Forelimb muscle (tissue), 1 donor: ENCODE data around the gene ATF5. TPM values are rescaled to one million over a fixed set of nuclear protein-coding genes. Genes with fewer than 3 reads are reported as not detected.

ENCODE experiments used
- DNase-seq: peaks from one replicate; pipeline ENCODE4 v3.0.0-alpha.2; 2013; ENCODE audit warnings: low read depth
- polyA plus RNA-seq: library from polyadenylated mRNA; unstranded; fragments of 120-200 nt; gene quantifications from one replicate; pipeline ENCODE4 v1.2.1, GENCODE V29; 2013; ENCODE audit not compliant: insufficient read length

ATF5 gene
- 30.2 TPM for polyA plus RNA-seq

DNA sequence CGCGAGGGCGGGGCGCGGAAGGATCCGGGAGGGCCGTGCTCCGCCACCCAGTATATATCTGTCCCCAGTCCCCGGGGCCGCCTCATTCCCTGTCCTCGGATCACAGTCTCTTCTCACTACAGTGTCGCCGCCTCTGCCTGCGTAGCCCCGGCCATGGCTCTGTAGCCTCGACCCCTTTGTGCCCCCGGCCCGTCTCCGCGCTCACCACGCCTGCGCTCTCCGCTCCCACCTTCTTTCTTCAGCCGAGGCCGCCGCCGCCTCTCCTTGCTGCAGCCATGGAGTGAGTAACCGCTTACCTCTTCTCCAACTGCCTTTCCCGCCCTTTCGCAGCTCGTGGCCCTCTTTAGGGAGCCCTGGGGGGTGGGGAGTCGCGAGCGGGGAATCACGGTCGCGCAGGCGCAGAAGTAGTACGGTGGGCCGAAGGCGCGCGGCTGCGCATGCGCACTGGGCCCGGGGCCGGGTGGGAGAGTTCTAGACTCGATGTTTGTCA, at the start of gene ATF5, which contains the start of gene NUP62:
Gene ATF5, plus strand, starts transcription at position 85 of the 490 bp plus-strand sequence. CDS start 1,646 bp downstream, outside the sequence.
Gene NUP62, minus strand, starts transcription at position 384 of the 490 bp plus-strand sequence. CDS start 19,697 bp downstream, outside the sequence.
- DNase-seq: peak; percentile 80

GRCh38 chr19:49879243-49879963, 49.6 kb upstream of the ATF5 start:
- no peak for DNase-seq

DNA sequence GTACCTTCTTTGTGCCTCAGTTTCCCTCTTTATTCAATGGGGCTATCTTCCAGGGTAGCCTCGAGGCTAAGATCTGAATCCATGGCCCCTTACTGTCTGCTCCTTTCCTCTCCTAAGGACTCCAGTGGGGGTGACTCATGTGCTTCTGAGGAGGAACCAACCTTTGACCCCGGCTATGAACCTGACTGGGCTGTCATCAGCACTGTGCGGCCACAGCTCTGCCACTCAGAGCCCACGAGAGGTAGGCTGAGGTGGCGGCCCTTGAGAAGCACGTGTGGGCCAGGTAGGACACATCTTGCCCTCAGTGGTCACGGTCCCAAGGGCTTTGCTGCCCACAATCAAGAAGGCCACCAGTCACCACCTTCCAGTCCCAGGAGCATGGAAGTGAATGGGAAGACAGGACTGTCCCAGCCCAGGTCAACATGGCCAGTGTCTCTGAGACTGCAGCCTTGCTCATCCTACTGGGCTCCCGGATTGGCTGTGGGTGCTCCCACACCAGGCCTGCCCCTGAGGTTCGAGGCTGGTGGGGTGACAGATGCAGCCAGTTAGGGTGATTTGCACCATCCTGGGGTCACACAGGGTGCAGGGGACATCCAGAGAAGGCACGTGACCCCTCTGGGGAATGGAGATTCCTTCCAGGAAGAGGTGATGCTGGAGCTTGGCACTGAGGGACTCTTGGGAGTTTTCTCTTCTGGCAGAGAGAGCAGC, 48.7 kb upstream of the ATF5 start:
- no peak for DNase-seq

GRCh38 chr19:49881186-49881585, 47.8 kb upstream of the ATF5 start:
- no peak for DNase-seq

DNA sequence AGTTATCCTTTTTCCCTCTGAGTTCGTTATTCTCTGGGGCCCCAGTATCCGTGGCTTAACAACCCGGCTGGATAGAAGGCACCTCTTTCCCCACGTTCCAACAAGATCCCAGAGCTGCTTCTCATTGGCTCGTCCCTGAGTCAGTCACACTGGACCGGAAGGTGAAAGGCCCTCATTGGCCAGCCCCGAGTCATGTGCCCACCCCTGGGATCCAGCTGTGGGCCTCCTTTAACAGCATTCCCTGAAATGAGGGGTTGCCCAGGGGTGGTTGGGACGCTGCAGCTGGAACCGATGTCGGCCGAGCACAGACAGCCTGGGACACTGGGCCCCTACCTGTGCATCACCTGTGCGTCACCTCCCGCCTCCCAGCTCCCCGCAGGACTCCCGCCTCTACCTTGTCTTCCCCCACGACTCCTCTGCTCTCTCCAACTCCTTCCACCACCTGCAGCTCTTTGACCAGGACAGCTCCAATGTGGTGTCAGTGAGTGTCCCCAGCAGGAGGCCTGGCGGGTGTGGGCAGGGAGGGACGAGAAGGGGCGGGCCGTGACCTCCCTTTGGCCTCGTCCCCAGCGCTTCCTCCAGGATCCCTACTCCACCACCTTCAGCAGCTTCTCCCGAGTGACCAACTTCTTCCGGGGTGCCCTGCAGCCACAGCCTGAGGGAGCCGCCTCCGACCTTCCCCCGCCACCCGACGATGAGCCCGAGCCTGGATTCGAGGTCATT, 47.2 kb upstream of the ATF5 start:
- no peak for DNase-seq

DNA sequence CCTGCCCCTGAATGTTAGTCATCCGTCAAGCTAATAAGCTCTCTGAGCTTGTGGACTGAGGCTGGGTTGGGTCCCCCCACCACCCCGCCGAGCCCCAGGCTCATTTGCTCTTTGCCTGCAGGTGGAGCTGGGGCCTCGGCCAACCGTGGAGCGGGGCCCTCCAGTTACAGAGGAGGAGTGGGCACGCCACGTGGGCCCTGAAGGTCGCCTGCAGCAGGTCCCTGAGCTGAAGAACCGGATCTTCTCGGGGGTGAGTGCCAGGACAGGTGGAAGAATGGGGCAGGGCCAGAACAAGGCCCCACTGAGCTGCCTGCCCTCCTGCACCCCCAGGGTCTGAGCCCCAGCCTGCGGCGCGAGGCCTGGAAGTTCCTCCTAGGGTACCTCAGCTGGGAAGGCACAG, 46.4 kb upstream of the ATF5 start:
- no peak for DNase-seq

- DNase-seq: no peak
Observed at GRCh38 chr19:49883094-49883493, 45.9 kb upstream of the ATF5 start.

DNA sequence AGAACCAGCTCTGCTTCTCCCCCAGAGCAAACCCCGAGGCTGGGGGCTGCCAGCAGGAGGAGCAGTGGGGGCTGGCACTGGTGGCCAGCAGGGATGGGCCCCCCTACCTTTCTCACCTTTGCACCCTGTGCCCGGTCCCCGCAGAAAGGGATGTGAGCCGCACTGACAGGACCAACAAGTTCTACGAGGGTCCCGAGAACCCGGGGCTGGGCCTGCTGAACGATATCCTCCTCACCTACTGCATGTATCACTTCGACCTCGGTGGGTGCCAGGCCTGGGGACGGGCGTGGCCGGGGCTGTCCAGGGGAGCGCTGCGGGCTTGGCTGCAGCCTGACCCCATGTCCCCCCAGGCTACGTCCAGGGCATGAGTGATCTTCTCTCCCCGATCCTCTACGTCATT, 44.9 kb upstream of the ATF5 start:
- no peak for DNase-seq

DNA sequence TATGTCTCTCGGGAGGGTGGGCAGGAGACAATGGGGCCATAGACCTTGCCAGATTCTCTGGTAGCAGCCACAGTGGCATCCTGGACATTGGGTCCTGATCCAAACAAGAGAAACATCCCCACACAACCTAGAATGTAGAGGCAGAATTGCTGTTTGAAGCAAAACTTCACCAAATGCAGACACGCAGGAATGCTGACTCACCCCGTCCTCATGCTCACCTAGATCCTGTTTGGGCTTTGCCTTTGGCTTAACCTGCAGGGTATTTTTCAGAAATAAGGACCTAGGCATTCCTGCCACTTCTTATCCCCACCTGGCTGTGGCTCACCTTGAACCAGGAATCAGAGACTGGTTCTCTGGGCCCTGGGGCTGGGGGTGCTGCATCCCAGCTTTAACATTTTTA, 44.2 kb upstream of the ATF5 start:
- DNase-seq: no peak

DNA sequence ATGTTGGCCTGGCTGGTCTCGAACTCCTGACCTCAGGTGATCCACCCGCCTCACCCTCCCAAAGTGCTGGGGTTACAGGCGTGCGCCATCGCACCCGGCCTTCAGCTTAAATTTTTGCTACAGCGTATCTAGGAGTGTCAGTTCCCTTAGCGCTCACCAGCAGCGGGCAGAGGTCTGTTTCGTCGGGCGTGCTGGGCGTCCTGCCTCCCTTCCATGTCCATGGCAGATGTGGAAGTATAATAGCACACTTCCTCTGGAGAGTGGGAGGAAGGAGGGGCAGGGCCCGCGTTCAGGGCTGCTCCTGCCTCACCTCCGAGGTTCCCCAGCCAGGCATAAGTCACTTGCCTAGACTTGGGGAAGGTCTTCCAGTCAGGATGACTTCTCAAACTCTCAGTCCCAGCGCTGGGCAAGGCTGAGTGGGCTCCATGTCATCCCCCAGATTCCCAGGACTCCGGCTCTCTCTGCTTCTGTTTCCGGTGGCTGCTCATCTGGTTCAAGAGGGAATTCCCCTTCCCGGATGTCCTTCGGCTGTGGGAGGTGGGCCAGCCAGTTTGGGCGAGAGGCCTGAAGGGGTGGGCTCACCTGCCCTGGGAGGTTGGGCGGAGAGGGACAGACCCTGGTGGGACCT, 41.9 kb upstream of the ATF5 start:
- DNase-seq: no peak

GRCh38 chr19:49887665-49888509, 41.1 kb upstream of the ATF5 start:
- DNase-seq: no peak

- DNase-seq: no peak
Observed at GRCh38 chr19:49888510-49888824, 40.5 kb upstream of the ATF5 start.

DNA sequence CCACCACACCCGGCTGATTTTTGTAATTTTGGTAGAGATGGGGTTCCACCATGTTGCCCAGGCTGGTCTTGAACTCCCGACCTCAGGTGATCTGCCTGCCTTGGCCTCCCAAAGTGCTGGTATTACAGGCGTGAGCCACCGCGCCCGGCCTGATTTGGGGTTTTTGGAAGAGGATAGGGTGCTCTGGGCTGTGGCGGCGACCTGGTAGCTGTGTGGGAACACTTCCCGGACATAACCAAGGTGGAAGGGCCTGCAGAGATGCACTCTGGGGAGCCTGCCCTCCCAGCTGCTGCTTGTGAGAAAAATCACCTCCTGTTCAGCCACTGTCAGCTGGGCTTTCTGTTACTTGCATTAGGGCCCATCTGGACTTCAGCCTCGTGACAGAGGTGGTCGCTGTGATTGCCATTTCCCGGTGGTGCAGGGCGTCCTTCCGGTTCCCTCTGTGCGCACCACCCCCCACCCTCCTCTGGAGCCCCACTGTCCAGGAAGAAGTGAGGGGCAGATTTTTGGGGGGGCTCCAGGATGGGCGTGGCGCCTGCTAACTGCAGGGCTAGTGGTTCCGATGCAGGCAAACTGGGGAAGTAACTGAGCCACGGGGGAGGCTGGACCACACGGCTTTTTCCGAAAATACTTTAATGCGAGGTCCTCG, 39.8 kb upstream of the ATF5 start:
- DNase-seq: no peak

DNA sequence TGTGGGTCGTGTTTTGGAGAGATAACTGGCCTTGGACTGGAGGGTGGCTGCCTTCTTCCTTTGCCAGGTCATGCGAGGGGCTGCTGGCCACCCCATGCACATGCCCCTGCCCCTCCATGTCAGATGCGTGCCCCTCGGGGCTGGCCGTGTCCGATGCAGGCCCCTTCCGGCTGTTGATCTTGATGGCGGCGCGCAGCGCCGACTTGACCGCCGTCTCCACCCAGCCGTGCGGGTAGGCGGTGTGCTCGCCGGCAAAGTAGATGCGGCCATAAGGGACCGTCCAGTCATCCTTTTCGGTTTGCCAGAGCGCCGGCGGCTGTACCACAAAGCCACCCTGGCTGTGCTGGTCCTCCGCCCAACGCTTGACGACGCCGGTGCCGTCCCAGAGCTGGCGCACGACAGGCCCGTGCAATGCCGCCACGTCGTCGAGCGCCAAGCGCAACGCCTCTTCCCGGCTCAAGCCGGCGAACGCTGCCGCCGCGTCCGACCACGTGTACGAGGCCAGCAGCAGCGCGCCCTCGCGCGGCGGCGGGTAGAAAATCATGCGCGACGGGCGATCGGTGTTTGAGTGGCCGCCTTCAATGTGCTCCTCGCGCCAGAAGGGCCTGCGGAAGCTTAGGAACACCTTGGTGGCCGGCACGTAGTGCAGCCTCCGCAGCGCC, 39.2 kb upstream of the ATF5 start:
- DNase-seq: no peak

- no peak for DNase-seq
Observed at GRCh38 chr19:49890349-49891311, 38.4 kb upstream of the ATF5 start.

DNA sequence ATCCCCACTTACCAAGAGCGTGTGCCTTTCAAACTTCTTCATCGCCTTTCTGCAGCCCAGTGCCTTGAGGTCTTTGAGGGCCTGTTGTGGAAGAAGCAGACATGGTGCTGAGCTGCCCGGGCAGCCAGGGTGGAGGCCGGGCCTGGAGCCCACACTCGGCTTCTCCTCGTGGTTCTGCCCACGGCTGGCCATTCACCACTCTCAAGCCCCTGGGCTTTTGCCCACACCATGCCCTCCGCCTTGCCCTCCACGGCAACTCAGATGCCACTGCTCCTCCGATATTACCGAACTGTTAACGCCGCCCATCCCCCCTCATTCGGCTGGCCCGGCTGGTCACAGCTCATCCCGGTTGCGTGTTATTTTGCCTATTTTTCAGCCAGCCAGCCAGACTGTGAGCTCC, 37.6 kb upstream of the ATF5 start:
- no peak for DNase-seq

- DNase-seq: no peak
Observed at GRCh38 chr19:49892716-49893115, 36.3 kb upstream of the ATF5 start.

DNA sequence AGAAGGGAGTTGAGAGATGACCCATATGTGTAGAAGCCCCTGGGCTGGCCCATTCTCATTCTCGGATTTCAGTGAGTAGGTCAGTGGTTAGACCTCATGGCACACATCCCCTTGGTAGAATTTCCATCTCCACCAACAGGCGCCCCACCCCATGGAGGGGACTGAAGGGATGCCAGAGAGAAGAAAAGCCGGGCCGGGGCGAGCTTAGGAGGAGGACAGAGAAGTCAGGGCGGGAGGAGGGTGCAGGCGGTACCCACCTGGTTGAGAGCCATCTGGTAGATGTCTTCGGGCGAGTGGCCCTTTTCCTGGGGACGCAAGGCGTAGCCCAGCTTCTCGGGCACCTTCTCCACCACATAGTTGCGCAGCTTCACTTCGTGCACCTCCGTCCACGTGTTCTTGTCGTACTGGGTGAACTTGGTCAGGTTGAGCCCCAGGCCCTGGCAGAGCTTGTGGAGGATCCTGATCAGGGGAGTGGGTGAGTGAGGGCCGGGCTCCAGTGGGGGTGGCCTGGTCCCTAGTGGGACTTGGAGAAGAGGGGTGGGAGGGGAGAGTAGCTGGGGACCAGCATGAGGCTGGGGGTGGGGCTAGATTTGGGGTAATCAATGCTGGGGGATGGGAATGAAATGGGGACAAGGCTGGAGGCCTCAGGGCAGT, 34.9 kb upstream of the ATF5 start:
- DNase-seq: no peak
